22Rv1 (cell line): ENCODE data around the gene NMNAT3.

ENCODE experiments used
- ZFX ChIP-seq: fragments of 450-650 bp; IDR thresholded peaks from 2 replicates; pipeline ENCODE4 v1.6.1; 2017; ENCODE audit warnings: antibody characterized with exemption, borderline replicate concordance
- TF ChIP-seq, protein P1 (sequence below): fragments of 450-650 bp; IDR thresholded peaks from 2 replicates; pipeline ENCODE4 v1.5.1; 2017; ENCODE audit warnings: mild to moderate bottlenecking

DNA sequence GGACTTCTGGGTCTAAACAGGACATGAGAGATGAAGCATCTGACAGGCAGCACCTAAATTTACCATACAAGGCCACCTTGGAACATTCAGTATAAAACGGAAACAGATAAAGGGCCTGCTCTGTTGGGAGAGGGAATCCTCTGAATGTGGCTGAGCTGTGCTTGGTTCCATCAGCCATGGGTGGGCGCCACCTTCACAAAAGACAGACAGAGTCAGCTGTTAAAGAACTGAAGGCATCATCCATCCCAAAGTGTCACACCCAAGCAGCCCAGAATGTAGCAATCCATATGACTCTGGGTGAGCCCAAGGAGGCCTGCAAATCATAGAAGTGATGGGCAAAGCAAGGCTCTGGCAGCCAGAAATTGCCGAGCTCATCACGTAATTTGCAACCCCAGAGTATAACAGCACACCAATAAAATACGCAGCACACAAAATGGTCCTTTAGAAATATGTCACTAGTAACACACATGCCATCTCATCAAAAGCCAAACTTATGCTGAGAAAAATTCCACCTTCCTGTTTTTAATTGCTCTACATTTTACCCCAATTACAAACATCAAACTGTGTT, 113.4 kb downstream of the NMNAT3 start:
- TF ChIP-seq, protein P1, sequence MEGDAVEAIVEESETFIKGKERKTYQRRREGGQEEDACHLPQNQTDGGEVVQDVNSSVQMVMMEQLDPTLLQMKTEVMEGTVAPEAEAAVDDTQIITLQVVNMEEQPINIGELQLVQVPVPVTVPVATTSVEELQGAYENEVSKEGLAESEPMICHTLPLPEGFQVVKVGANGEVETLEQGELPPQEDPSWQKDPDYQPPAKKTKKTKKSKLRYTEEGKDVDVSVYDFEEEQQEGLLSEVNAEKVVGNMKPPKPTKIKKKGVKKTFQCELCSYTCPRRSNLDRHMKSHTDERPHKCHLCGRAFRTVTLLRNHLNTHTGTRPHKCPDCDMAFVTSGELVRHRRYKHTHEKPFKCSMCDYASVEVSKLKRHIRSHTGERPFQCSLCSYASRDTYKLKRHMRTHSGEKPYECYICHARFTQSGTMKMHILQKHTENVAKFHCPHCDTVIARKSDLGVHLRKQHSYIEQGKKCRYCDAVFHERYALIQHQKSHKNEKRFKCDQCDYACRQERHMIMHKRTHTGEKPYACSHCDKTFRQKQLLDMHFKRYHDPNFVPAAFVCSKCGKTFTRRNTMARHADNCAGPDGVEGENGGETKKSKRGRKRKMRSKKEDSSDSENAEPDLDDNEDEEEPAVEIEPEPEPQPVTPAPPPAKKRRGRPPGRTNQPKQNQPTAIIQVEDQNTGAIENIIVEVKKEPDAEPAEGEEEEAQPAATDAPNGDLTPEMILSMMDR, result peak; percentile 31
- TF ChIP-seq ZFX, result no peak
